HG03280 (cell line): Measurements from ENCODE around the gene PRPH.
"Not testable (repeated sequence)": the region's sequence is repeated elsewhere in the genome, so short reads cannot be mapped to it uniquely, and the experiment has no call there.

Source experiments
- ATAC-seq: cut with Tn5 transposase; IDR thresholded peaks from one replicate; pipeline ENCODE4 v1.9.1; 2021; ENCODE audit warnings: mild to moderate bottlenecking, moderate library complexity; ENCODE audit not compliant: unreplicated experiment

PRPH gene

DNA sequence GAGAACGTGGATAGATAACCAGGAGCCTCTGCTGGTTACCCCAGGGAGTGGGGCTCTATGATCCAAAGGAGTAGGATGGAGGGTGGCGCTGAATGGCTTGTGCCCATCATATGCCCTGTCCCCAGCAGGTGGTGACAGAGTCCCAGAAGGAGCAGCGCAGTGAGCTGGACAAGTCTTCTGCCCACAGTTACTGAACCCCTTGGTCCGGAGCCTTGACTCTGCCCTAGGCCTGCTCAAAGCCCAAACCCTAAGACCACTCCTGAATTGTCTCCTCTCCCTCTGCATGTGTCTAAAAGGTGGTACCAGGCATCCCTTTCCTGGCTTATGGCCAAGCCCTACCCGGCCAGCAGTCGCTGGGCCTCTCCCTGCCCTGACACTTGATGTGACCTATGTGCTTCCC lies 3.2 kb downstream of the PRPH start:
- ATAC-seq = no peak

- no peak for ATAC-seq
Measured at GRCh38 chr12:49301760-49302159, 6.8 kb downstream of the PRPH start.

DNA sequence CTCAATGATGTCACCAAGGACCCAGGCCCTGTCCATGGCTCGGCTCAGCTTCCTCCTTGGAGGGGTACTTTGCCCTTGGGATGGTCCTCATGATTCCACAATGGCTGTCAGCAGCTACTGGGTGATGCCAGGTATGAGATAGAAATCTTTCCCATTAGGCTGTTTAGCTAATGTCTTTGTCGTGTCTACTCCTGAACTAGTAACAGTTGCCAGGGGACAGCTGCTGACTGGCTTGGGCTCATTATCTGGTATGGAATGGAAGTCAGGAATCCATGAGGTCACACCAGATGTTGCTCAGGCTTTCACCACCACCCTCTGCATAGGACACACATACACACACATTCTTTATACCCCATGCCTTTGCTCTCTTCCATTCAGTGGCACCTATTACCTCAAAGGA lies 9.2 kb downstream of the PRPH start:
- ATAC-seq = no peak

DNA sequence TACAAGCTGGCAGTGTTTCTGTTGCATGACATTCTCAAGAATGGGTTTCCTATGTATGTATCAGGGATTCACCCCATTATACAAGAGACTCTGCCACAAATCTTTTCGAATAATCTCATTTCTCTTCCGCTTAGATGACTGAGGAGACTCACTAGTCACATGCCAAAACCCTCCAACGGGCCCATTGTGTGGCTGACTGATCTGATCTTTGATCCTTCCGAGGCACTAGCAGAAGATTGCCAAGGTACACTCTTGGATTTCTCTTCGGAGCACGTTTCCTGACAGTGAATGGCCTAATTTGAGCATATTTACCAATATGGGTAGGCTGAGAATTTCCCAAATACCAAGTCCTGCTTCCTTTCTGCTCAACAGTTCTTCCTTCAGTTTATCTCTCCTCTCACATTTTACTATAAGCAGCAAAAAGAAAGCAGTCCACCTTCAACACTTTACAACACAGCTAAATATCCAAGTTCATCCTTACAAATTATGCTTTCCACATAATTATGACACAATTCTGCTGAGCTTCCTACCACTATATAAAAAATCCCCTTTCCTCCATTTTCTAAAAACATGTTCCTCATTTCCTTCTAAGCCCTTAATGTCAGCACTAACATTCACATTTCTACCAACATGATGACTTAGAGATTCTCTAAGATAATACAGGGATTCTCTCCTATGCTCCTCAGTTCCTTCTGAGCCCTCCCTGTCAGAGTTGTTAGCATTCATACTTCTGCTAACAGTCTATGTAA lies 11.0 kb downstream of the PRPH start:
- no peak for ATAC-seq

DNA sequence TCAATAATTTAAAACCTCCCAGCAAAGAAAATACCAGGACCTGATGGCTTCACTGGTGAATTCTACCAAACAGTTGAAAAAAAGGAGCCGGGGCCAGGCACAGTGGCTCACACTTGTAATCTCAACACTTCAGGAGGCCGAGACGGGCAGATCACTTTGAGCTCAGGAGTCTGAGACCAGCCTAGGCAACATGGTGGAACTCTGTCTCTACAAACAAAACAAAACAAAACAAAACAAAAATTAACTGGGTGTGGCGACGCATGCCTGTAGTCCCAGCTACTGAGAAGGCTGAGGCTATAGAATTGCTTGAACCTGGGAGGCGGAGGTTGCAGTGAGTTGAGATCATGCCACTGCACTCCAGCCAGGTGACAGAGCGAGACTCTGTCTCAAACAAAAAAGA lies 14.4 kb downstream of the PRPH start:
- no peak for ATAC-seq

DNA sequence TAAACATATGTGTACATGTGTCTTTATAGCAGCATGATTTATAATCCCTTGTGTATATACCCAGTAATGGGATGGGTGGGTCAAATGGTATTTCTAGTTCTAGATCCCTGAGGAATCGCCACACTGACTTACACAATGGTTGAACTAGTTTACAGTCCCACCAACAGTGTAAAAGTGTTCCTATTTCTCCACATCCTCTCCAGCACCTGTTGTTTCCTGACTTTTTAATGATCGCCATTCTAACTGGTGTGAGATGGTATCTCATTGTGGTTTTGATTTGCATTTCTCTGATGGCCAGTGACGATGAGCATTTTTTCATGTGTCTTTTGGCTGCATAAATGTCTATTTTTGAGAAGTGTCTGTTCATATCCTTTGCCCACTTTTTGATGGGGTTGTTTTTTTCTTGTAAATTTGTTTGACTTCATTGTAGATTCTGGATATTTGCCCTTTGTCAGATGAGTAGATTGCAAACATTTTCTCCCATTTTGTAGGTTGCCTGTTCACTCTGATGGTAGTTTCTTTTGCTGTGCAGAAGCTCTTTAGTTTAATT lies 15.6 kb downstream of the PRPH start:
- ATAC-seq = not testable (repeated sequence)

GRCh38 chr12:49314811-49315210 lies 19.9 kb downstream of the PRPH start:
- ATAC-seq = no peak

- not testable (repeated sequence) for ATAC-seq
Measured at GRCh38 chr12:49317118-49317517, 22.2 kb downstream of the PRPH start.

- not testable (repeated sequence) for ATAC-seq
Measured at GRCh38 chr12:49320411-49321103, 25.6 kb downstream of the PRPH start.

DNA sequence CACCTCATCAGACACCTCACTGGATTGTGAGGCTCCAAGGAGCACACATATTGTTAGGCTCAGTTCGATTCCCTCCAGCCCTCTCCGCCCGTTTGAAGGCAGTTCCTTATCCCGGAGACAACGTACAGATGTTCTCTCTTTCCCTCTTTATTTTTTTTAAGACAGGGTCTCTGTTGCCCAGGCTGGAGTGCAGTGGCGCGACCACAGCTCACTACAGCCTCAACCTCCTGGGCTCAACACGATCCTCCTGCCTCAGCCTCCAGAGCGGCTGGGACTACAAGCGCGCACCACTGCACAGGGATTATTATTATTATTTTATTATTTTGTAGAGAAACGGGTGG lies 27.4 kb downstream of the PRPH start:
- ATAC-seq = no peak

GRCh38 chr12:49322708-49323523 lies 28.0 kb downstream of the PRPH start, which contains the start of gene TROAP:
TROAP (plus strand) TSS chr12:49323255; CDS start chr12:49323609, 354 bp downstream.
- peak; percentile 99 for ATAC-seq

GRCh38 chr12:49323524-49324097 lies 28.7 kb downstream of the PRPH start:
- ATAC-seq = no peak

DNA sequence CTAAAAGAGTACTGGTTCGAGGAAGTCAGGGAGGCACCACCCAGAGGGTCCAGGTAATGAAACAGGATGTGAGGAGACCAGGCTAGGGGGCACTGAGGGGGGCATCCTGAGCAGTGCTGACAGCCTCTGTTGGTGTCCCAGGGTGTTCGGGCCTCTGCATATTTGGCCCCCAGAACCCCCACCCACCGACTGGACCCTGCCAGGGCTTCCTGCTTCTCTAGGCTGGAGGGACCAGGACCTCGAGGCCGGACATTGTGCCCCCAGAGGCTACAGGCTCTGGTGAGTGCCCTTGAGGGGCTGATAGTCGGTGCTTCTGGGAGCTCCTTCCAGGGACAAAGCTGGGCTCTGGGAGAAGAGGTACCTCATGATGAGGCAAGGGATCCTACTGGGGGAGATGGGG lies 30.7 kb downstream of the PRPH start:
- no peak for ATAC-seq

- no peak for ATAC-seq
Measured at GRCh38 chr12:49327368-49327767, 32.4 kb downstream of the PRPH start.

- no peak for ATAC-seq
Measured at GRCh38 chr12:49327887-49328286, 32.9 kb downstream of the PRPH start.

DNA sequence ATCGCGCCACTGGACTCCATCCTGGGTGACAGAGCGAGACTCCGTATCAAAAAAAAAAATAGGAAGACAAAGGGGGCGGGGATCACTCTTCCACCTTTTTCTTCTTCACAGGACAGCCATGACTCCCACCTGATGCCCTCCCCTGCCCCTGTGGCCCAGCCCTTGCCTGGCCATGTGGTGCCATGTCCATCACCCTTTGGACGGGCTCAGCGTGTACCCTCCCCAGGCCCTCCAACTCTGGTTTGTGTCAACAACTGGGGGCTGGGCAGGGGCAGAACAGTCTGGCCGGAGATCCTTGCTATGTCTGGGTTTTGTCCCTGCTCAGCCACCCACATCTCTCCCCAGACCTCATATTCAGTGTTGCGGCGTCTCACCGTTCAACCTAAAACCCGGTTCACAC lies 33.9 kb downstream of the PRPH start:
- ATAC-seq = no peak

DNA sequence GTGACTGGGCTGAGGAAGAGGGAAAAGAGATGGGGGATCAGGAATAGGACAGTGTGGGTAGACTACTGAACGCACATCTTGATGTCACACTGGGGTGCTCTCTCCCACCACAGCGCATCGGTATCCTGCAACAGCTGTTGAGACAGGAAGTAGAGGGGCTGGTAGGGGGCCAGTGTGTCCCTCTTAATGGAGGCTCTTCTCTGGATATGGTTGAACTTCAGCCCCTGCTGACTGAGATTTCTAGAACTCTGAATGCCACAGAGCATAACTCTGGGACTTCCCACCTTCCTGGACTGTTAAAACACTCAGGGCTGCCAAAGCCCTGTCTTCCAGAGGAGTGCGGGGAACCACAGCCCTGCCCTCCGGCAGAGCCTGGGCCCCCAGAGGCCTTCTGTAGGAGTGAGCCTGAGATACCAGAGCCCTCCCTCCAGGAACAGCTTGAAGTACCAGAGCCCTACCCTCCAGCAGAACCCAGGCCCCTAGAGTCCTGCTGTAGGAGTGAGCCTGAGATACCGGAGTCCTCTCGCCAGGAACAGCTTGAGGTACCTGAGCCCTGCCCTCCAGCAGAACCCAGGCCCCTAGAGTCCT lies 35.2 kb downstream of the PRPH start:
- no peak for ATAC-seq

DNA sequence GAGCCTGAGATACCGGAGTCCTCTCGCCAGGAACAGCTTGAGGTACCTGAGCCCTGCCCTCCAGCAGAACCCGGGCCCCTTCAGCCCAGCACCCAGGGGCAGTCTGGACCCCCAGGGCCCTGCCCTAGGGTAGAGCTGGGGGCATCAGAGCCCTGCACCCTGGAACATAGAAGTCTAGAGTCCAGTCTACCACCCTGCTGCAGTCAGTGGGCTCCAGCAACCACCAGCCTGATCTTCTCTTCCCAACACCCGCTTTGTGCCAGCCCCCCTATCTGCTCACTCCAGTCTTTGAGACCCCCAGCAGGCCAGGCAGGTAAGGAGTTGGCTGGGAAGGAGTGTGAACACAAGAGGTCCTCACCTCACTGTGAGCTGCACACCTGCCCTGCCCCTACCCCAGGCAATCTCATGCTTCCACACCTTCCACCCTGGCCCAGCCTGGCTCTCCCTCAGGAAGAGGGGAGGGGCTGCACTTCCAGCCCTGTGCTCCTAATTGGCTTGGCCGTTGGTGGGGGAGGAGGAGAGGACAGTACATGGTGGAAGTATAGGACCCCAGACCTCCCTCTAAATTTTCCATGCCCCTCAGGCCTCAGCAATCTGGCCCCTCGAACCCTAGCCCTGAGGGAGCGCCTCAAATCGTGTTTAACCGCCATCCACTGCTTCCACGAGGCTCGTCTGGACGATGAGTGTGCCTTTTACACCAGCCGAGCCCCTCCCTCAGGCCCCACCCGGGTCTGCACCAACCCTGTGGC lies 35.9 kb downstream of the PRPH start:
- ATAC-seq = no peak

DNA sequence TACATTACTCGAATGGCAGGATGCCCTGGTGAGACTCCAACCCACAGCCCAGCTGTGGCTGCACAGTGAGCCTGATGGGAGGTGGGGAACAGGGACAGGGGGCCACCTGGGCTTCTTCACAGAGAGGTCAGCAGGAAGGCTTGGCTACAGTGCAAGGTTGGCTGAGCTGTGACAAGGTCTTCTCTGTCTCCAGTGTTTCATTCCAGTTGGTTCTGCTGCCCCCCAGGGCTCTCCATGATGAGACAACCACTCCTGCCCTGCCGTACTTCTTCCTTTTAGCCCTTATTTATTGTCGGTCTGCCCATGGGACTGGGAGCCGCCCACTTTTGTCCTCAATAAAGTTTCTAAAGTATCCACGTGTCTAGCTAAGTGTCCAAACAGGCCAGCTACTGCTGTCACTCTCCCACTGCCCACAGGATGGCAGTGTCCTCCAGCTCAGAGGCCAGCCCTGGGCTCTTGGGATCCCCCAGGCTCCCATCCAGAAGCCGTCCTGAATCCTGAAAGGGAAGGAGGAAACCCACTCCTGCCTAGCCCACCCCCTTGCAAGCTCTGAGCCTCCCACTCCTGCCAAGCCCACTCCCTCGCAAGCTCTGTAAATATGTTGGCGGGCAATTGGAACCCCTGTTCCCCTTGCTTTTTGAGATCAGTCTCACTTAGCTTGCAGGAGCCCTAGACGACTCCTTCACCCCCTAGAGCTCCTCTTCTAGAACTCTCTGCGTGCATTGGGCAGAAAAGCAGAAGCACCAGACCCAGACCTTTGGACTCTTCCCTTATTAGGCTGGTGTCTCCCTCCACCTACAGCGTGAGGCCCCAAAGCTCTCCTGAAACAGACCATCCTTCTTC lies 36.7 kb downstream of the PRPH start:
- no peak for ATAC-seq
